PC-3 (cell line): Measurements from ENCODE around the gene RNU5B-1. TPM values are rescaled to one million over a fixed set of nuclear protein-coding genes. Genes with fewer than 3 reads are reported as not detected.

Experiments used
- ATAC-seq: fragments of 200-7000 bp; cut with Tn5 transposase; 2 replicates; pipeline ENCODE4 v1.9.1; 2020; ENCODE audit warnings: mild to moderate bottlenecking, moderate library complexity
- BruUV-seq: library from RNA; stranded (reverse); fragments of 400-500 nt; replicated peaks from 2 replicates; lab custom pipeline; 2021; lab: Mats Ljungman, UMichigan
- CTCF ChIA-PET: fragments of 300-600 bp; sonication (Branson Sonifier 250); formaldehyde crosslinking; loops from one replicate; lab custom pipeline; 2022; ENCODE audit warnings: antibody characterized with exemption; lab: Charles Lee
- POLR2A ChIA-PET: fragments of 300-600 bp; sonication (Branson Sonifier 250); formaldehyde crosslinking; loops from one replicate; lab custom pipeline; 2022; ENCODE audit warnings: antibody characterized with exemption; ENCODE audit not compliant: unreplicated experiment; lab: Charles Lee
- DNase-seq: peaks from one replicate; pipeline ENCODE4 v3.0.0-alpha.2; 2015
- H2AFZ ChIP-seq: fragments of 300-600 bp; sonication (generic); 2 replicates; pipeline ENCODE4 v1.6.0; 2016; ENCODE audit warnings: antibody characterized with exemption, low read length
- H3F3A ChIP-seq: fragments of 300-600 bp; sonication (generic); one replicate; pipeline ENCODE4 v1.6.0; 2017; ENCODE audit warnings: antibody characterized with exemption, low read length, control low read depth, mild to moderate bottlenecking; ENCODE audit not compliant: unreplicated experiment
- H3K27ac ChIP-seq: fragments of 300-600 bp; sonication (generic); 2 replicates; pipeline ENCODE4 v1.5.1; 2016; ENCODE audit warnings: mild to moderate bottlenecking, low read length
- H3K27me3 ChIP-seq: fragments of 300-600 bp; sonication (generic); 2 replicates; pipeline ENCODE4 v1.6.1; 2016; ENCODE audit warnings: low read length, mixed read lengths
- H3K36me3 ChIP-seq: fragments of 300-600 bp; sonication (generic); 2 replicates; pipeline ENCODE4 v1.6.1; 2016; ENCODE audit warnings: low read depth, mixed run types, low read length, mixed read lengths
- H3K4me1 ChIP-seq: fragments of 300-600 bp; sonication (generic); 2 replicates; pipeline ENCODE4 v1.5.1; 2016; ENCODE audit warnings: low read length; ENCODE audit not compliant: insufficient read depth
- H3K4me2 ChIP-seq: fragments of 300-600 bp; sonication (generic); 2 replicates; pipeline ENCODE4 v1.6.0; 2016; ENCODE audit warnings: low read length
- H3K4me3 ChIP-seq: fragments of 300-600 bp; sonication (generic); 2 replicates; pipeline ENCODE4 v1.5.1; 2016; ENCODE audit warnings: mild to moderate bottlenecking, low read length, mixed read lengths
- H3K79me2 ChIP-seq: fragments of 300-600 bp; sonication (generic); 2 replicates; pipeline ENCODE4 v1.6.1; 2017; ENCODE audit warnings: low read length, mixed read lengths
- H3K9ac ChIP-seq: fragments of 300-600 bp; sonication (generic); 2 replicates; pipeline ENCODE4 v1.6.0; 2016; ENCODE audit warnings: mild to moderate bottlenecking, low read length
- H3K9me2 ChIP-seq: fragments of 300-600 bp; sonication (generic); replicated peaks from 2 replicates; pipeline ENCODE4 v1.6.1; 2016; ENCODE audit warnings: mixed run types, low read length, mixed read lengths
- H3K9me3 ChIP-seq: fragments of 300-600 bp; sonication (generic); 2 replicates; pipeline ENCODE4 v1.6.1; 2016; ENCODE audit warnings: low read length, mixed read lengths
- H4K20me1 ChIP-seq: fragments of 300-600 bp; sonication (generic); 2 replicates; pipeline ENCODE4 v1.6.1; 2016; ENCODE audit warnings: low read length, mixed read lengths
- CTCF ChIP-seq: fragments of 300-600 bp; sonication (generic); conservative IDR thresholded peaks from 2 replicates; pipeline ENCODE4 v1.5.1; 2017; ENCODE audit warnings: antibody characterized with exemption, low read depth, mild to moderate bottlenecking, low read length
- EZH2 ChIP-seq: fragments of 300-600 bp; sonication (generic); IDR thresholded peaks from one replicate; pipeline ENCODE4 v1.6.1; 2017; ENCODE audit warnings: antibody characterized with exemption, mild to moderate bottlenecking, low read length; ENCODE audit not compliant: unreplicated experiment
- EZH2phosphoT487 ChIP-seq: fragments of 300-600 bp; sonication (generic); IDR thresholded peaks from 2 replicates; pipeline ENCODE4 v1.6.1; 2018; ENCODE audit warnings: mild to moderate bottlenecking, antibody characterized with exemption, low read length, borderline replicate concordance
- intact Hi-C: fragments of 100-400 bp; cut with micrococcal nuclease; formaldehyde crosslinking; loops from 2 replicates; pipeline ENCODE4 v1.9.0; 2023
- total RNA-seq: library from RNA; depleted of rRNA; stranded (reverse); fragments of >200 nt; gene quantifications from 2 replicates; pipeline ENCODE4 v1.2.3, GENCODE V29; 2014

RNU5B-1 gene
- total RNA-seq, 1 experiment from 2014 or later, result not detected

GRCh38 chr15:65303687-65304380 is 643 bp upstream of the RNU5B-1 start:
- Histone ChIP-seq H3K9me2 (no peaks in the 10 kb centered on the region), H3K36me3 (no peaks in the 10 kb centered on the region), H3K9ac (peak overlapping the region; percentile 76), H3F3A (peaks cover 4% of the 10 kb centered on the region), H3K9me3 (no peaks in the 10 kb centered on the region), H3K27ac (peak overlapping the region; percentile 87), H3K4me1 (no peaks in the 10 kb centered on the region; the same call in 1 of the 2 replicates), H4K20me1 (no peaks in the 10 kb centered on the region), H3K4me2 (peak overlapping the region; percentile 94), H3K4me3 (peak overlapping the region; percentile 70), H2AFZ (peak overlapping the region; percentile 96), H3K79me2 (no peaks in the 10 kb centered on the region), H3K27me3 (no peaks in the 10 kb centered on the region)
- POLR2A ChIA-PET, result interaction anchor here (1.0 kb wide), 1 partner anchor 17 kb away, joined by 5 read pairs; the partner anchor contains the start of gene PARP16
- intact Hi-C loops, result loop anchor here (1.0 to 2.0 kb wide), 2 partner anchors 8 to 119 kb away; partner anchors contain the start of genes CLPX and RNU5A-1
- peak; percentile 68 for DNase-seq
- peak; percentile 29; the same call in 1 of the 2 replicates for ATAC-seq
- CTCF ChIA-PET, result no interaction called here
- no peak for TF ChIP-seq CTCF
- TF ChIP-seq EZH2, result no peak
- TF ChIP-seq EZH2phosphoT487, result no peak
- TSS peak; percentile 67 for BruUV-seq

- H3K9ac ChIP-seq, result no peak overlapping the region
- H3K4me2 ChIP-seq, result no peak overlapping the region
- H3K9me2 ChIP-seq, result no peaks in the 10 kb centered on the region
- ChIA-PET CTCF (interaction anchor here (0.6 kb wide), 2 partner anchors 92 to 132 kb away, joined by 4 to 11 read pairs; no protein-coding TSS in a partner anchor), POLR2A (interaction anchor here (0.6 to 1.3 kb wide), 9 partner anchors 16 to 1558 kb away, joined by 3 to 17 read pairs (median 4); partner anchors contain the start of genes CLPX and PARP16)
- no TSS peak for BruUV-seq
- DNase-seq (no peak), ATAC-seq (no peak)
- no peaks in the 10 kb centered on the region for H3K36me3 ChIP-seq
- no peak overlapping the region for H3K4me3 ChIP-seq
- H4K20me1 ChIP-seq, result no peaks in the 10 kb centered on the region
- peak overlapping the region; percentile 6; the same call in 1 of the 2 replicates for H3K27ac ChIP-seq
- TF ChIP-seq EZH2phosphoT487 (no peak), CTCF (no peak), EZH2 (no peak)
- H3K4me1 ChIP-seq, result no peaks in the 10 kb centered on the region; the same call in 1 of the 2 replicates
- intact Hi-C loops, result loop anchor here (2.0 kb wide), 1 partner anchor 120 kb away; the partner anchor contains the start of gene CLPX
- H3K79me2 ChIP-seq, result no peaks in the 10 kb centered on the region
- H2AFZ ChIP-seq, result no peak overlapping the region
- no peaks in the 10 kb centered on the region for H3K9me3 ChIP-seq
- no peaks in the 10 kb centered on the region for H3K27me3 ChIP-seq
- peaks cover 4% of the 10 kb centered on the region for H3F3A ChIP-seq
Observed at GRCh38 chr15:65305150-65305758, 777 bp downstream of the RNU5B-1 start.
